NCI-H345 treated with DMSO at 0.1 percent for 48 hours (cell line): Measurements from ENCODE around the gene MT1B.

Source experiments
- DNase-seq: peaks from one replicate; lab custom pipeline; 2025; ENCODE audit not compliant: unreplicated experiment; lab: John Stamatoyannopoulos, UW

MT1B gene

GRCh38 chr16:56683424-56684172 lies 31.9 kb downstream of the MT1B start:
- no peak for DNase-seq

GRCh38 chr16:56684256-56684925 lies 32.7 kb downstream of the MT1B start:
- DNase-seq: no peak

- DNase-seq: no peak
These were observed 33.4 kb downstream of the MT1B start for GRCh38 chr16:56684926-56685590.

- no peak for DNase-seq
These were observed 35.1 kb downstream of the MT1B start for GRCh38 chr16:56686758-56687157.

- no peak for DNase-seq
These were observed 37.1 kb downstream of the MT1B start for GRCh38 chr16:56688762-56689161.

- DNase-seq: no peak
These were observed 37.5 kb downstream of the MT1B start for GRCh38 chr16:56689171-56689570.

- DNase-seq: no peak
These were observed 38.9 kb downstream of the MT1B start for GRCh38 chr16:56690420-56691122.

GRCh38 chr16:56691885-56692284 lies 40.2 kb downstream of the MT1B start:
- no peak for DNase-seq

- no peak for DNase-seq
These were observed 43.6 kb downstream of the MT1B start for GRCh38 chr16:56695246-56695645.

GRCh38 chr16:56697456-56698155 lies 45.9 kb downstream of the MT1B start:
- no peak for DNase-seq

- no peak for DNase-seq
These were observed 48.5 kb downstream of the MT1B start for GRCh38 chr16:56700195-56700594.

GRCh38 chr16:56700631-56701030 lies 48.9 kb downstream of the MT1B start:
- no peak for DNase-seq

- DNase-seq: no peak
These were observed 49.8 kb downstream of the MT1B start for GRCh38 chr16:56701534-56701933.
